ENCODE results near the gene TBC1D24.

The TBC1D24 gene

DNA sequence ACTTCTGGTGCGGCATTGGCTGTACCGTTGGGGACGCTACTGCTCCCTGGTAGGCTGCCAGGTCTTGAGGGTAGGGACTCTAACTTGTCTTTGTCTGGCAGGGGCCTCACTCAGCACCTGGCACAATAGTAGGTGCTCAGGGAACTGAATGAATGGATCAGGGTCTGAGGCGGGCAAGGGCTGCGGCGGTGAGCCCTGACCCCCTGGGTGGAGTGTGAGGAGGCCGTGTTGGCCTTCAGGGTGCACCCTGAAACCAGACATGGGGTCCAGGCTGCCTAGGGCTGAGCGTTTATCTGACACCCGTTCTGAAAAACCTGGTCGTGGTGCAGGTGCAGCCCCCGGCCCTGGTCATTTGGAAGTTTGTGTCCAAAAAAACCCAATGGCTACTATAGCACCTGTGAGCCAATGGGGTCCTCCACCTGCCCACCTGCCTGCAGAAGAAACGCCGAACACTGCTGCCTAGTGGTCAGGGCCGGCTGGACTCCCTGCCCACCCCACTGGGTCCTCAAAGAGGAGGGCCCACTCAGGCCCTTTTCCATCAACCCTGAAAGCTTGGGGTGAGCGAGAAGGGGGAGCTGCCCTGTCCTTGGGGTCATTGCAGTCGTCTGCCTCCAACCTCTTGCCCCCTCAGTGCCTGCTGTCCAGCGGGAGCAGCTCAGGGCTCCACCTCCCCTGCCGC, 33.9 kb downstream of the TBC1D24 start:
- no peak overlapping the region for H3K18ac ChIP-seq (ENCODE audit: low read depth in 1 of 2, low read length in 2 of 2)
- H2BK12ac ChIP-seq (ENCODE audit: low read length in 2 of 2): no peak overlapping the region
- no peak overlapping the region for H4K91ac ChIP-seq (ENCODE audit: low read length)
- peaks cover 33% of the 10 kb centered on the region for H3K4me1 ChIP-seq (ENCODE audit: control insufficient read depth, insufficient read depth, low read depth, low read length)
- no peak overlapping the region for H2BK120ac ChIP-seq (ENCODE audit: low read depth, low read length)
- H3K4ac ChIP-seq (ENCODE audit: low read depth in 1 of 2, low read length in 2 of 2): no peak overlapping the region
- no peak for DNase-seq
- H3K9ac ChIP-seq (ENCODE audit: low read length): no peak overlapping the region
- no peak overlapping the region for H3K4me2 ChIP-seq (ENCODE audit: low read length, poor library complexity, severe bottlenecking)
- no peak overlapping the region for H3K23ac ChIP-seq (ENCODE audit: low read length in 2 of 2)
- H3K27me3 ChIP-seq (ENCODE audit: control insufficient read depth in 1 of 2, insufficient read depth in 1 of 2, low read length in 2 of 2): no peaks in the 10 kb centered on the region
- H3K9me3 ChIP-seq (ENCODE audit: control insufficient read depth, low read length): no peaks in the 10 kb centered on the region
- H4K8ac ChIP-seq (ENCODE audit: low read length): no peak overlapping the region
- 93% methylated on average over 18 of the region's 18 CpGs for WGBS
- peaks cover 7% of the 10 kb centered on the region for H3K79me1 ChIP-seq (replicated peaks; ENCODE audit: low read length, poor library complexity, severe bottlenecking)
- no peak overlapping the region for H2BK15ac ChIP-seq (ENCODE audit: low read depth, poor library complexity, severe bottlenecking)
- H2BK5ac ChIP-seq (ENCODE audit: low read depth, low read length, poor library complexity, severe bottlenecking): no peak overlapping the region
- no peak overlapping the region for H3K14ac ChIP-seq (ENCODE audit: low read length in 2 of 2)
- H3K36me3 ChIP-seq (ENCODE audit: control insufficient read depth in 1 of 2, insufficient read depth in 2 of 2, low read depth in 1 of 2, low read length in 2 of 2): peaks cover 0 to 4% of the 10 kb centered on the region in 2 experiments
- H2AFZ ChIP-seq (ENCODE audit: low read depth, low read length): no peak overlapping the region
- no peak overlapping the region for H2AK5ac ChIP-seq (ENCODE audit: low read length, severe bottlenecking)
- no peak overlapping the region for H3K27ac ChIP-seq (ENCODE audit: low read length, poor library complexity, severe bottlenecking)
- H3K4me3 ChIP-seq (ENCODE audit: insufficient read depth in 1 of 2, low read depth in 1 of 2, low read length in 2 of 2): no peak overlapping the region

DNA sequence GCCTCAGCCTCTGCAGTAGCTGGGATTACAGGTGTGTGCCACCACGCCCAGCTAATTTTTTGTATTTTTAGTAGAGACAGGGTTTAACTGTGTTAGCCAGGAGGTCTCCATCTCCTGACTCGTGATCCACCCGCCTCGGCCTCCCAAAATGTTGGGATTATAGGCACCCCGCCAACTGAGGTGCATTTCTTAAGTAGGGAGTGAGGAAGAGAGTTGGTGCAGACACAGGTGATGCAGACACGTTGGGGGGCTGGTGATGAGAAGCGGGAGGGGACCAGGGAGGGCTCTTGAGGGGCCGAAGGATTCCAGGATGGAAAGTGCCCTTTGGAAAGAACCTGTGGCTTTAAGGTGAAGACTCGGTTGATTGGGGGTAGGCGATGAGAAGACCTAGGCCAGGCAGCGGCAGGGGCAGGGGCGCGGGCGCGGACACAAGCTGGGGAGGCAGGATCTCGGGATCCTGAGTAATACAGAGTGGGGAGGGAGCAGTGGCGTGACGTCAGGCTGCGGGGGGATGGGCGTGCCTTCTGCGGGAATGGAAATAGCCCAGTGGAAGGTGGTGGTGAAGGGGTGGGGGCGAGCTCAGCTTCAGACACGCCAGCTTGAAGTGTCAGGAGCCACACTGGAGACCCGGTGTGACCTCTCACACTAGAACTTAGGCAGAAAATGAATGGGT, 36.3 kb downstream of the TBC1D24 start:
- Histone ChIP-seq H2BK15ac (ENCODE audit: low read depth, poor library complexity, severe bottlenecking) (peak overlapping the region; percentile 73), H3K79me1 (replicated peaks; ENCODE audit: low read length, poor library complexity, severe bottlenecking) (peaks cover 7% of the 10 kb centered on the region), H4K91ac (ENCODE audit: low read length) (no peak overlapping the region), H2AK5ac (ENCODE audit: low read length, severe bottlenecking) (peak overlapping the region; percentile 92), H3K27ac (ENCODE audit: low read length, poor library complexity, severe bottlenecking) (no peak overlapping the region), H3K4ac (ENCODE audit: low read depth in 1 of 2, low read length in 2 of 2) (peak overlapping the region; percentile 19 to 27), H3K14ac (ENCODE audit: low read length in 2 of 2) (peak overlapping the region in 1 of 2 experiments; percentile 32), H3K23ac (ENCODE audit: low read length in 2 of 2) (no peak overlapping the region), H2AFZ (ENCODE audit: low read depth, low read length) (no peak overlapping the region), H2BK12ac (ENCODE audit: low read length in 2 of 2) (peak overlapping the region in 1 of 2 experiments; percentile 21), H3K4me1 (ENCODE audit: control insufficient read depth, insufficient read depth, low read depth, low read length) (peaks cover 44% of the 10 kb centered on the region), H2BK120ac (ENCODE audit: low read depth, low read length) (no peak overlapping the region), H3K27me3 (ENCODE audit: control insufficient read depth in 1 of 2, insufficient read depth in 1 of 2, low read length in 2 of 2) (no peaks in the 10 kb centered on the region), H3K36me3 (ENCODE audit: control insufficient read depth in 1 of 2, insufficient read depth in 2 of 2, low read depth in 1 of 2, low read length in 2 of 2) (peaks cover under 1 to 10% of the 10 kb centered on the region in 2 experiments), H3K18ac (ENCODE audit: low read depth in 1 of 2, low read length in 2 of 2) (peak overlapping the region; percentile 46 to 54), H3K4me2 (ENCODE audit: low read length, poor library complexity, severe bottlenecking) (peak overlapping the region; percentile 32), H3K9me3 (ENCODE audit: control insufficient read depth, low read length) (no peaks in the 10 kb centered on the region), H4K8ac (ENCODE audit: low read length) (peak overlapping the region; percentile 24), H3K9ac (ENCODE audit: low read length) (peak overlapping the region; percentile 95), H2BK5ac (ENCODE audit: low read depth, low read length, poor library complexity, severe bottlenecking) (peak overlapping the region; percentile 50), H3K4me3 (ENCODE audit: insufficient read depth in 1 of 2, low read depth in 1 of 2, low read length in 2 of 2) (peak overlapping the region in 1 of 2 experiments; percentile 61)
- 51% methylated on average over 24 of the region's 24 CpGs for WGBS
- peak; percentile 78 for DNase-seq

DNA sequence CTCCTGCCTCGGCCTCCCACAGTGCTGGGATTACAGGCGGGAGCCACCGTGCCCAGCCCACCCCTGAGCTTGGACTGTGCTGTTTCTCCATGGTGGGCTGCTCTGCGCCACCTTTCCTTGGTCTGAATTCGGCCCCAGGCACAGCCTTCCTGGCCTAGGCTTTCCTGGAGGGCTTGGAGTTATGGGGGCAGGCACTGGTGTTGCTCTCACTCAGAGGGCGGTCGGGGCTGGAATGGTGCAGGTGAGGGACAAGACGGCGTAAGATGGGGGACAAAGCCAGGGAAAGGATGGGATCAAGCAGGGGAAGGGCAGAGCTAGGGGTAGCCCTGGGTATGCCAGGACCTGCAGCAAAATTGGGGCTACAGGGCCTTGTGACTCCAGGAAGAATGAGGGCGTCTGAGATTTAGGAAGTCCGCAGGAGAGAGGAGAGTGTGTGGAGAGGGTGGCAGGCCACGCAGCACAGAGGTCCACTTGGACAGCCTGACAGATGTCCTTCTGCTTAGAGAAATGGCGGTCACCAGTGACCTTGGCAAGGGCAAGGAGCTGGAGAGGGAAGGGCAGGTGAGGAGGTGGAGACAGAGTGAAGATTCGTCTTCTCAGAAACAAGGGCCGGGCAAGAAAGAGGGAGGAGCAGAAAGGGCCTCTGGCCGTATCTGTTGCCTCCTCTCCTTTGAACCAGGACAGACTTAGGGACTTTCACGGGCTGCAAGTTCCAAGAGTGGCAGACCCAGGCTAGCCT, 37.2 kb downstream of the TBC1D24 start:
- DNase-seq: no peak
- Histone ChIP-seq H3K4ac (ENCODE audit: low read depth in 1 of 2, low read length in 2 of 2) (no peak overlapping the region), H3K9me3 (ENCODE audit: control insufficient read depth, low read length) (no peaks in the 10 kb centered on the region)

More for the DNA sequence above, 37.2 kb downstream of the TBC1D24 start:
- Histone ChIP-seq H2BK15ac (ENCODE audit: low read depth, poor library complexity, severe bottlenecking) (peak overlapping the region; percentile 6), H3K9ac (ENCODE audit: low read length) (peak overlapping the region; percentile 95), H3K27ac (ENCODE audit: low read length, poor library complexity, severe bottlenecking) (no peak overlapping the region), H4K91ac (ENCODE audit: low read length) (peak overlapping the region; percentile 58), H2BK12ac (ENCODE audit: low read length in 2 of 2) (peak overlapping the region in 1 of 2 experiments; percentile 47), H4K8ac (ENCODE audit: low read length) (no peak overlapping the region), H2BK120ac (ENCODE audit: low read depth, low read length) (no peak overlapping the region), H2AFZ (ENCODE audit: low read depth, low read length) (no peak overlapping the region), H3K4me1 (ENCODE audit: control insufficient read depth, insufficient read depth, low read depth, low read length) (peaks cover 51% of the 10 kb centered on the region), H2AK5ac (ENCODE audit: low read length, severe bottlenecking) (peak overlapping the region; percentile 5), H3K79me1 (replicated peaks; ENCODE audit: low read length, poor library complexity, severe bottlenecking) (peaks cover 5% of the 10 kb centered on the region), H3K14ac (ENCODE audit: low read length in 2 of 2) (no peak overlapping the region), H3K23ac (ENCODE audit: low read length in 2 of 2) (no peak overlapping the region), H3K4me2 (ENCODE audit: low read length, poor library complexity, severe bottlenecking) (no peak overlapping the region), H3K4me3 (ENCODE audit: insufficient read depth in 1 of 2, low read depth in 1 of 2, low read length in 2 of 2) (peak overlapping the region in 1 of 2 experiments; percentile 61), H2BK5ac (ENCODE audit: low read depth, low read length, poor library complexity, severe bottlenecking) (no peak overlapping the region), H3K18ac (ENCODE audit: low read depth in 1 of 2, low read length in 2 of 2) (peak overlapping the region in 1 of 2 experiments; percentile 23), H3K36me3 (ENCODE audit: control insufficient read depth in 1 of 2, insufficient read depth in 2 of 2, low read depth in 1 of 2, low read length in 2 of 2) (peaks cover 4 to 18% of the 10 kb centered on the region in 2 experiments), H3K27me3 (ENCODE audit: control insufficient read depth in 1 of 2, insufficient read depth in 1 of 2, low read length in 2 of 2) (no peaks in the 10 kb centered on the region)
- WGBS: 89% methylated on average over 17 of the region's 17 CpGs
